ENCODE data around the gene IMMT. TPM values are rescaled to one million over a fixed set of nuclear protein-coding genes. Genes with fewer than 3 reads are reported as not detected.

The IMMT gene
- total RNA-seq, 1 donor from 2014 or later = 93.3 TPM

- Histone ChIP-seq H3F3A (ENCODE audit: low read depth) (peaks cover 5% of the 10 kb centered on the region), H3K36me3 (no peaks in the 10 kb centered on the region), H3K4me3 (no peak overlapping the region), H4K20me1 (ENCODE audit: low read depth) (no peaks in the 10 kb centered on the region), H3K27me3 (no peaks in the 10 kb centered on the region), H3K27ac (no peak overlapping the region), H3K9me3 (ENCODE audit: low read depth) (no peaks in the 10 kb centered on the region), H2AFZ (replicated peaks) (no peak overlapping the region), H3K4me1 (peaks cover 19% of the 10 kb centered on the region), H3K79me2 (ENCODE audit: low read depth) (no peaks in the 10 kb centered on the region), H3K4me2 (no peak overlapping the region), H3K9ac (no peak overlapping the region)
- H3K27ac Mint-ChIP-seq = no peak overlapping the region
- no peak for TF ChIP-seq EZH2phosphoT487 (IDR thresholded peaks at IDR 0.05)
- no peak for TF ChIP-seq EZH2 (IDR thresholded peaks at IDR 0.05)
- TF ChIP-seq CTCF (IDR thresholded peaks at IDR 0.05) = no peak
- H3K9me3 Mint-ChIP-seq = peaks cover 3% of the 10 kb centered on the region
- H3K4me1 Mint-ChIP-seq = peaks cover 55% of the 10 kb centered on the region
- peaks cover 1% of the 10 kb centered on the region for H3K36me3 Mint-ChIP-seq
- H3K4me3 Mint-ChIP-seq = no peak overlapping the region
- no peak for DNase-seq (ENCODE audit: low spot score)
- H3K27me3 Mint-ChIP-seq (ENCODE audit: insufficient read depth, low read depth) = peaks cover 12% of the 10 kb centered on the region
Observed at GRCh38 chr2:86232373-86232784, 37.1 kb upstream of the IMMT start.

- Histone ChIP-seq H3K36me3 (no peaks in the 10 kb centered on the region), H2AFZ (replicated peaks) (no peak overlapping the region), H3K4me3 (no peak overlapping the region), H3K27me3 (no peaks in the 10 kb centered on the region), H3F3A (ENCODE audit: low read depth) (peaks cover 5% of the 10 kb centered on the region), H4K20me1 (ENCODE audit: low read depth) (no peaks in the 10 kb centered on the region), H3K27ac (no peak overlapping the region), H3K9me3 (ENCODE audit: low read depth) (no peaks in the 10 kb centered on the region), H3K79me2 (ENCODE audit: low read depth) (no peaks in the 10 kb centered on the region), H3K4me2 (no peak overlapping the region), H3K9ac (no peak overlapping the region), H3K4me1 (peaks cover 19% of the 10 kb centered on the region)
- H3K27me3 Mint-ChIP-seq (ENCODE audit: insufficient read depth, low read depth) = peaks cover 9% of the 10 kb centered on the region
- no peaks in the 10 kb centered on the region for H3K9me3 Mint-ChIP-seq
- H3K4me1 Mint-ChIP-seq = peaks cover 53% of the 10 kb centered on the region
- H3K36me3 Mint-ChIP-seq = peaks cover 1% of the 10 kb centered on the region
- TF ChIP-seq EZH2 (IDR thresholded peaks at IDR 0.05) (no peak), CTCF (IDR thresholded peaks at IDR 0.05) (no peak), EZH2phosphoT487 (IDR thresholded peaks at IDR 0.05) (no peak)
- DNase-seq (ENCODE audit: low spot score) = no peak
- H3K4me3 Mint-ChIP-seq = peak overlapping the region; percentile 2
- peak overlapping the region; percentile 10 for H3K27ac Mint-ChIP-seq
Observed at GRCh38 chr2:86231680-86232372, 36.6 kb upstream of the IMMT start.

- no peaks in the 10 kb centered on the region for H3K9me3 Mint-ChIP-seq
- H3K27me3 ChIP-seq = no peaks in the 10 kb centered on the region
- peaks cover 5% of the 10 kb centered on the region for H3F3A ChIP-seq (ENCODE audit: low read depth)
- no peaks in the 10 kb centered on the region for H3K9me3 ChIP-seq (ENCODE audit: low read depth)
- H2AFZ ChIP-seq (replicated peaks) = no peak overlapping the region
- H3K4me1 Mint-ChIP-seq = peaks cover 51% of the 10 kb centered on the region
- TF ChIP-seq EZH2phosphoT487 (IDR thresholded peaks at IDR 0.05) (no peak), EZH2 (IDR thresholded peaks at IDR 0.05) (no peak), CTCF (IDR thresholded peaks at IDR 0.05) (no peak)
- H3K4me1 ChIP-seq = peaks cover 19% of the 10 kb centered on the region
- no peak overlapping the region for H3K27ac ChIP-seq
- H3K4me3 ChIP-seq = no peak overlapping the region
- H3K36me3 ChIP-seq = no peaks in the 10 kb centered on the region
- no peak overlapping the region for H3K4me3 Mint-ChIP-seq
- no peaks in the 10 kb centered on the region for H3K79me2 ChIP-seq (ENCODE audit: low read depth)
- no peak overlapping the region for H3K27ac Mint-ChIP-seq
- no peaks in the 10 kb centered on the region for H4K20me1 ChIP-seq (ENCODE audit: low read depth)
- H3K4me2 ChIP-seq = no peak overlapping the region
- H3K27me3 Mint-ChIP-seq (ENCODE audit: insufficient read depth, low read depth) = peaks cover 8% of the 10 kb centered on the region
- DNase-seq (ENCODE audit: low spot score) = no peak
- peaks cover 1% of the 10 kb centered on the region for H3K36me3 Mint-ChIP-seq
- H3K9ac ChIP-seq = no peak overlapping the region
Observed at GRCh38 chr2:86230961-86231360, 35.7 kb upstream of the IMMT start.

All from neural progenitor cell (in vitro differentiated cells).